OCI-LY1 (cell line): ENCODE data around the gene HHEX.

Source experiments
- H2AFZ ChIP-seq: fragments of 200-600 bp; sonication (generic), shearing (Covaris generic); 2 replicates; pipeline ENCODE4 v1.6.0; 2014; ENCODE audit warnings: antibody characterized with exemption, mild to moderate bottlenecking, low read length
- H3F3A ChIP-seq: fragments of 200-600 bp; sonication (generic), shearing (Covaris generic); 2 replicates; pipeline ENCODE4 v1.6.0; 2014; ENCODE audit warnings: mild to moderate bottlenecking, antibody characterized with exemption, low read length, moderate library complexity; ENCODE audit not compliant: insufficient read depth
- H3K27ac ChIP-seq: fragments of 200-600 bp; sonication (generic); 2 replicates; pipeline ENCODE4 v1.5.1; 2014; ENCODE audit warnings: low read length, mixed run types, mild to moderate bottlenecking, low read depth; ENCODE audit not compliant: poor library complexity, severe bottlenecking
- H3K27me3 ChIP-seq: fragments of 200-600 bp; sonication (generic); 2 replicates; pipeline ENCODE4 v1.6.0; 2014; ENCODE audit warnings: antibody characterized with exemption, mild to moderate bottlenecking, low read length, moderate library complexity; ENCODE audit not compliant: insufficient read depth
- H3K36me3 ChIP-seq: fragments of 200-600 bp; sonication (generic); 2 replicates; pipeline ENCODE4 v1.6.1; 2014; ENCODE audit warnings: mild to moderate bottlenecking, antibody characterized with exemption, low read length, moderate library complexity, mixed read lengths; ENCODE audit not compliant: insufficient read depth
- H3K4me1 ChIP-seq: fragments of 200-600 bp; sonication (generic); 2 replicates; pipeline ENCODE4 v1.5.1; 2014; ENCODE audit warnings: mild to moderate bottlenecking, low read length, moderate library complexity; ENCODE audit not compliant: insufficient read depth, severe bottlenecking
- H3K4me2 ChIP-seq: fragments of 200-600 bp; sonication (generic), shearing (Covaris generic); 2 replicates; pipeline ENCODE4 v1.6.1; 2014; ENCODE audit warnings: low read length
- H3K4me3 ChIP-seq: fragments of 200-600 bp; sonication (generic); 2 replicates; pipeline ENCODE4 v1.5.1; 2014; ENCODE audit warnings: low read length, low read depth, mild to moderate bottlenecking, mixed read lengths; ENCODE audit not compliant: poor library complexity, severe bottlenecking
- H3K79me2 ChIP-seq: fragments of 200-600 bp; shearing (Covaris generic); 2 replicates; pipeline ENCODE4 v1.6.1; 2016; ENCODE audit warnings: mixed run types, low read length, mixed read lengths; ENCODE audit not compliant: insufficient read depth
- H3K9ac ChIP-seq: fragments of 200-600 bp; sonication (generic), shearing (Covaris generic); 2 replicates; pipeline ENCODE4 v1.6.1; 2014; ENCODE audit warnings: mild to moderate bottlenecking, low read length, mixed read lengths
- H3K9me2 ChIP-seq: fragments of 200-600 bp; sonication (generic), shearing (Covaris generic); 2 replicates; pipeline ENCODE4 v1.6.1; 2014; ENCODE audit warnings: low read depth, mild to moderate bottlenecking, low read length, mixed read lengths
- H3K9me3 ChIP-seq: fragments of 200-600 bp; shearing (Covaris generic); 2 replicates; pipeline ENCODE4 v1.6.1; 2014; ENCODE audit warnings: low read length, mixed read lengths
- H4K20me1 ChIP-seq: fragments of 200-600 bp; sonication (generic), shearing (Covaris generic); 2 replicates; pipeline ENCODE4 v1.6.0; 2016; ENCODE audit warnings: mild to moderate bottlenecking, low read length; ENCODE audit not compliant: insufficient read depth
- EZH2 ChIP-seq: fragments of 200-600 bp; sonication (generic), shearing (Covaris generic); IDR thresholded peaks from 2 replicates; pipeline ENCODE4 v1.8.0; 2017; ENCODE audit warnings: borderline replicate concordance, mixed run types, mild to moderate bottlenecking, antibody characterized with exemption, low read length, moderate library complexity, mixed read lengths
- TF ChIP-seq, protein P1 (sequence below): fragments of 200-600 bp; sonication (generic), shearing (Covaris generic); IDR thresholded peaks from 2 replicates; pipeline ENCODE4 v1.5.1; 2017; ENCODE audit warnings: mild to moderate bottlenecking, antibody characterized with exemption, low read length, moderate library complexity, mixed read lengths

Gene HHEX

DNA sequence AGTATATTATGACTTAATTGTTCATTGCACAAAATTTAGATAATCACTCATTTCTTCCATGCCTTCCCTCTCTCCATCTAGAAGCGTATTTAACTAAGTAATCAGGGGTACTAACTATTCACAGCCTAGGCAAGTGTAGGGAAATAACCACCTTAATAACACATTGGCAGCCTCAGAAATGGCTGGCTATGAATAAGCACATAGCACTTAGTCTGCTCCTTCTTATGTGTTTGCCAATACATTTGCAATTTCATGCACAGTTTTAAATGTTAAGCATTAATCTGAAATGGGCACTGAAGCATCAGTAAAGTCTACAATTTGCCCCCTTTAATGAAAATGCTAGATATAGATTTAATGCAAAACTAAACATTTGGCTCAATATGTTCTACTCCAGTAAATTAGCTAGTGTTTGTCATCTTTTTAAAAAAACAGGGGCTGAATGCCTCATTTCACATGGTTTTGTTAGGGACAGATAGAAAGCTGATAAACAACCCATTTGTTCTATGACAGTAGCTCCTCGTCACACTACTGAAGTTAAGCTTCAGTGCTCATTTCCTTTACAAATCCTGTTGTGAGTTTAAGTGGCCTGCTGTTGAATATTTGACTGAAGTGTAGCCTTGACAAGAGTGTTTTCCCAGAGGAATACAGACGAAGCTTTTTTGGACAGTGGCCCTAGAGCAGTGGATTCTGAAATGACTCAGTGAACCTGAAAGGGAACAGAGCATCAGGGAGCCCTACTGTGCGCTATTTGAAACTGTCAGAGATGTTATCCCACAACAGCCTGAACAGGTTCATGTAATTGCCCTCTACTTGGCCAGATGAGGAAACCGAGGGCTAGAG lies 30.5 kb downstream of the HHEX start:
- no peak overlapping the region for H3K4me3 ChIP-seq
- H4K20me1 ChIP-seq = no peaks in the 10 kb centered on the region
- no peak for TF ChIP-seq EZH2
- TF ChIP-seq, protein P1, sequence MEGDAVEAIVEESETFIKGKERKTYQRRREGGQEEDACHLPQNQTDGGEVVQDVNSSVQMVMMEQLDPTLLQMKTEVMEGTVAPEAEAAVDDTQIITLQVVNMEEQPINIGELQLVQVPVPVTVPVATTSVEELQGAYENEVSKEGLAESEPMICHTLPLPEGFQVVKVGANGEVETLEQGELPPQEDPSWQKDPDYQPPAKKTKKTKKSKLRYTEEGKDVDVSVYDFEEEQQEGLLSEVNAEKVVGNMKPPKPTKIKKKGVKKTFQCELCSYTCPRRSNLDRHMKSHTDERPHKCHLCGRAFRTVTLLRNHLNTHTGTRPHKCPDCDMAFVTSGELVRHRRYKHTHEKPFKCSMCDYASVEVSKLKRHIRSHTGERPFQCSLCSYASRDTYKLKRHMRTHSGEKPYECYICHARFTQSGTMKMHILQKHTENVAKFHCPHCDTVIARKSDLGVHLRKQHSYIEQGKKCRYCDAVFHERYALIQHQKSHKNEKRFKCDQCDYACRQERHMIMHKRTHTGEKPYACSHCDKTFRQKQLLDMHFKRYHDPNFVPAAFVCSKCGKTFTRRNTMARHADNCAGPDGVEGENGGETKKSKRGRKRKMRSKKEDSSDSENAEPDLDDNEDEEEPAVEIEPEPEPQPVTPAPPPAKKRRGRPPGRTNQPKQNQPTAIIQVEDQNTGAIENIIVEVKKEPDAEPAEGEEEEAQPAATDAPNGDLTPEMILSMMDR = no peak
- H3K4me1 ChIP-seq = no peaks in the 10 kb centered on the region
- H3K27me3 ChIP-seq = no peaks in the 10 kb centered on the region
- H3F3A ChIP-seq = no peaks in the 10 kb centered on the region
- H2AFZ ChIP-seq = no peak overlapping the region
- H3K27ac ChIP-seq = no peak overlapping the region
- H3K4me2 ChIP-seq = no peak overlapping the region
- H3K79me2 ChIP-seq = no peaks in the 10 kb centered on the region
- H3K9ac ChIP-seq = no peak overlapping the region
- H3K36me3 ChIP-seq = no peaks in the 10 kb centered on the region
- no peaks in the 10 kb centered on the region for H3K9me3 ChIP-seq
- no peaks in the 10 kb centered on the region for H3K9me2 ChIP-seq

DNA sequence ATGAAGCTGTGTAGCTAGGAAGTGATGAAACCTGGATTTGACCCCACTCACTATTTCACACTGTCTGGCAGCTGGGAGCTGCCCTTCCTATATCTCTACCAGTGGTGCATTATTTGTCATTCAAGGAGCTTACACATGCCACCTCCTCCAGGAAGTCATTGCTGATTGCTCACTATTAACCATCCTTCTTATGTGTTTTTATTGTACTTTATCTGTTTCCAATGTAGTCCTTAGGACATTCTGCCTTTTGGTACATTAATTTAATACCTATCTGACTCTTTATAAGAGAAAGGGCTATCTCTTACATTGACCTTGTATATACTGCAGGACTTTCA lies 31.0 kb downstream of the HHEX start:
- Histone ChIP-seq H3K4me3 (no peak overlapping the region), H3K9ac (no peak overlapping the region), H3K27me3 (no peaks in the 10 kb centered on the region), H3K9me2 (no peaks in the 10 kb centered on the region), H3K4me1 (no peaks in the 10 kb centered on the region), H3F3A (no peaks in the 10 kb centered on the region), H3K27ac (no peak overlapping the region), H2AFZ (no peak overlapping the region), H4K20me1 (no peaks in the 10 kb centered on the region), H3K36me3 (no peaks in the 10 kb centered on the region), H3K79me2 (no peaks in the 10 kb centered on the region), H3K9me3 (no peaks in the 10 kb centered on the region), H3K4me2 (no peak overlapping the region)
- no peak for TF ChIP-seq EZH2
- TF ChIP-seq, protein P1 = no peak

DNA sequence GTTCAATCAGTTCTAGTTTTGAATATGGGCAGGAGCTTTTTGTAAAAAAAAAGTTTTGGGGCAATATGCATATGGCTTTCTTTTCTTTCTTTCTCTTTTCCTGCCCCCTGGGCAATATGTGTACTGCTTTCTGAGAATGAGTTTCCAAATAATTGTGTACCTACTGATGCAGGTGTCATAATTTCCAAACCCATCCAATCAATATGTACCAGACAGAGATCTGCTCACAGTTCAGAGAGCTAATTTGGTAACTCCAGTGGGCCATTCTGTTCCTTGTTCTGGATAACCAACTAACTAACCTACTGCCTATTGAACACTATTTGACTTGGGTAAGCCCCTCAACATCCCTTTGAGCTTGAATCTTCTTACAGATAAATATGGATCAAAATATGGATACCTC lies 32.6 kb downstream of the HHEX start:
- no peaks in the 10 kb centered on the region for H3K4me1 ChIP-seq
- no peaks in the 10 kb centered on the region for H4K20me1 ChIP-seq
- H3K27ac ChIP-seq = no peak overlapping the region
- H3K79me2 ChIP-seq = no peaks in the 10 kb centered on the region
- H3K36me3 ChIP-seq = no peaks in the 10 kb centered on the region
- H3K4me2 ChIP-seq = no peak overlapping the region
- H3K9ac ChIP-seq = no peak overlapping the region
- no peaks in the 10 kb centered on the region for H3K9me2 ChIP-seq
- H3K9me3 ChIP-seq = no peaks in the 10 kb centered on the region
- TF ChIP-seq, protein P1 = no peak
- no peak for TF ChIP-seq EZH2
- no peaks in the 10 kb centered on the region for H3F3A ChIP-seq
- no peaks in the 10 kb centered on the region for H3K27me3 ChIP-seq
- no peak overlapping the region for H3K4me3 ChIP-seq
- H2AFZ ChIP-seq = no peak overlapping the region
